Thyroid gland (tissue), 4 donors: ENCODE measurements around the gene ROPN1L.

Experiments
- CTCF ChIP-seq, 6 experiments: fragments of 200-600 bp in 3 of 6; fragments of 450-650 bp in 3 of 6; sonication (generic) in 3 of 6; IDR thresholded peaks; one replicate each; pipeline ENCODE4 v1.5.1; 2016 to 2019; ENCODE audit warnings: antibody characterized with exemption in 6 of 6, mild to moderate bottlenecking in 2 of 6, inconsistent platforms in 1 of 6, moderate library complexity in 1 of 6
- POLR2A ChIP-seq, 2 donors: fragments of 450-650 bp; IDR thresholded peaks; one replicate each; pipeline ENCODE4 v1.6.1; 2017; ENCODE audit warnings: antibody characterized with exemption in 2 of 2, mild to moderate bottlenecking in 2 of 2, moderate library complexity in 1 of 2

GRCh38 chr5:10501554-10502075, 59.9 kb downstream of the ROPN1L start:
- no peak for TF ChIP-seq CTCF (IDR thresholded peaks at IDR 0.05)
- no peak for TF ChIP-seq POLR2A (IDR thresholded peaks at IDR 0.05)
